NCI-H748 (cell line): Measurements from ENCODE around the gene LRRC8D.
"Not testable (repeated sequence)": the region's sequence is repeated elsewhere in the genome, so short reads cannot be mapped to it uniquely, and the experiment has no call there.

Experiments
- DNase-seq: peaks from one replicate; lab custom pipeline; 2025; ENCODE audit not compliant: unreplicated experiment; lab: John Stamatoyannopoulos, UW

Gene LRRC8D

DNA sequence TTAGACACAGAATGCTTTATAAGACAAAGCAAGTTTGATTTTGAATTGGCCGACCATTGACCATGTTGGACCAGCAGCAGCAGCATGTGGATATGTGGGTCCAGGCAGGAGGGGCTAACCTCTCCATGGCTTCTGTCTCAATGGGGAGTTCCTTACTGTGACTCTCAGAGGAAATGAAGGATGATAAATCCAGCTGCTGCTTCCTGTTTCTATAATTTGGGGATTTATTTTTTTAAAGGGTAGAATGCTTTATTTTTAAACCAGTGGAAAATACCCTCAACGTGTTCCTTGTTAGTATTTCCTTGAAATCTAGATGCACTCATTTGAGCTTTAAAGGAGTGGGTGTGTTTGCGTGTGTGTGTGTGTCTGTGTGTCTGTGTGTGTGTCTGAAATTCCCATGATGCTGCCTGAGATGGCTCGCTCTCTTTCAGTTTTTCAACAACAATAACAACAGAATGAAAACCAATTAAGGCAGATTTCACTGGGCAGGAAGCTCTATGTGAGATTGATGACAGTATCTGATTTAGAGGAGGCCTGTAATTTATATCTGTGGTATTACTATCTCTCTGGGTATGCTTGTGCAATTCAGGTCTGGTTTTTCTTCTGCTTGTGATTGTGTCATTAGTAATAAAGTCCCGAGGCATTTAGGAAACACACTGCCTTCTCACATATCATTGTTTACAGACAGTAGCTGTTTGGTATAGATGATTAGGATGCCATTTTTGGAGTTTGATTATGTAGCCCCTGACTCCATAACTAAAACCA, 88.0 kb downstream of the LRRC8D start:
- peak; percentile 2 for DNase-seq

DNA sequence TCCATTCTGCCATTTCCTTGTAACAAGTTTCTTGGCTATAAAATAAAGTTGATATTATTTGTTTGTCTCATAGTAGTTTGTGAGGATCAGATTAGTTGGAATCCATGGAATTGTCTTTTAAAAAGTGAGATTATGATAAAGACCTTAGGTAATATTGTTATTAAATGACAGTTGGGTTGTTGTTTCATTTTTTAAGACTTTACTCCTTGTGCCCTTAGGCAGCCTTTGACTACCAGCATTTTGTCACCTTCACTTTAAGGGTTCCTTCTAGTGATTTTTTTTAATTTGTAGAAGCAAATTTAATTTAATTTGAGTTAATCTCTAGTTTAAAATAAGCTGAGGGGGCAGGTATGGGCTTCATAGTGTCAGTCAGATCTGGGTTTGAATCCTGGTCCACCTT, 89.4 kb downstream of the LRRC8D start:
- DNase-seq = no peak

DNA sequence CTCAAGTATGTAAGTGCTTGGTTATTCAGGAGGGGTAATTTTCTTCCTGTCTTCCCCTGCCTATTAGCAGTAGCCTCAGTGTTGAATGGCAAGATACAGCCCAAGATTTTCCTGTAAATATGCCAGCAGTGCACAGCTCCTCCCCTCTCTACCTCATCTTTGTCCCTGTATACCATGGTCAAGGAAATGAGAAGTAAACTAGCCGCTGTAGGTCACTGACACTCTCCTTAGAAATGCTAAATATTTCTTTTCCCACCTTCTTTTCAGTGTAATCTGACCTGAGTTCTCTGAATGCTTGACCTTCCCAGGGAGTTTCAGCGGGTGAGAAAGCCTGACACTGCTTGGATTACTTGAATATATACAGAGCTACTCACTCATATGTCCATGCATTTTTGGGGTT, 89.9 kb downstream of the LRRC8D start:
- no peak for DNase-seq

DNA sequence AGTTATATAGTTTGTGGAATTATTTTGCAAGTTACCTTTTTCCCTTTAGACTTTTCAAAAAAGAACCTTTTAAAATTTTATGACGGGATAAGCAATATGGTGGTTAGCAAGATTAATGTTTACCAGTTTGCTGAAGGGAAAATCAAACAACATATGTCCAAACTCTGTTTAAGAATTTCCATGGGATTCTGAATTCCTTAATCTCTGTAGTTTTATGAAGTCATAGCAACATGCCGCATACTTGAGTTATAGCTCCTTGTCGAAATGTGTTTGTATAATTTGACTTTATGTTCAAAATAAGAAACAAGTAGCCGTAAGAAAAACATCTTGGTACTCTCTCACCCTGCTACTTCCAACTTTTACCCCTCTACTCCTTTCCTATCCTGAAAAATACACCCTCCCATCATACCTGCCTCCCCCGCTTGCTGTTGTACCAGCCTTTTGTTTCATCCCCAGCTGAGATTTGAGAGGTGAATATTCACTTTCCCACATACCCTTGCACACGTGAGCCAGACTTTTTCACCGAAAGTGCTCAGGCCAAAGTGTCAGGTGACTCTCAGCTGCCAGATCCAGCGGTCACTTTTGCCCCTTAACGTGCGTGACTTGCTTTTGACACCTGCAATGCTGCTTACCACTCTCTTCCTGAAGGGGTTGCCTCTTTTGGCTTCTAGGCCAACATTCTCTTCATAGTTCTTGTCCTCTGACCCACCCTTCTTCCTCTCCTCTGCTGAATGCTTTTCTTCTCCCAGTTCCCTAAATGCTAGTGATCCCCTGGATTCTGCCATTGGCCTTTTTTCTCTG, 90.6 kb downstream of the LRRC8D start:
- DNase-seq = no peak

DNA sequence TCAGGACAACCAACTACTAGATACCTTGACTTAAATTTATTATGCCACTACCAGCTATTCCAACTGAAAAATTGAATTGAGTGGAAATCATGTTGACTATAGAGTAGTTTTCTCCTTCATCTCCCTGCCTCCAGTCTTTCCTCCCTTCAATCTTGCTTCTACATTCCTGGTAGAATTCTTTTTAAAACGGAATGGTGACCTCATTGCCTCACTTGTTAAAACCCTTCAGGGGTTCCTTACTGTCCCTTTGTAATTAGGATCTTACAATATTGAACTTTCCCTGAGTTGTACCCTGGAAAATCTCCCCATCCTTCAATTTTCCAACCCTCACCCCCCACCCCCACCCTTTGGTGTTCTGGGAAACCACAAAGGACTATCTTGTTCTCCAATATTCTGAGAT, 91.2 kb downstream of the LRRC8D start:
- no peak for DNase-seq

DNA sequence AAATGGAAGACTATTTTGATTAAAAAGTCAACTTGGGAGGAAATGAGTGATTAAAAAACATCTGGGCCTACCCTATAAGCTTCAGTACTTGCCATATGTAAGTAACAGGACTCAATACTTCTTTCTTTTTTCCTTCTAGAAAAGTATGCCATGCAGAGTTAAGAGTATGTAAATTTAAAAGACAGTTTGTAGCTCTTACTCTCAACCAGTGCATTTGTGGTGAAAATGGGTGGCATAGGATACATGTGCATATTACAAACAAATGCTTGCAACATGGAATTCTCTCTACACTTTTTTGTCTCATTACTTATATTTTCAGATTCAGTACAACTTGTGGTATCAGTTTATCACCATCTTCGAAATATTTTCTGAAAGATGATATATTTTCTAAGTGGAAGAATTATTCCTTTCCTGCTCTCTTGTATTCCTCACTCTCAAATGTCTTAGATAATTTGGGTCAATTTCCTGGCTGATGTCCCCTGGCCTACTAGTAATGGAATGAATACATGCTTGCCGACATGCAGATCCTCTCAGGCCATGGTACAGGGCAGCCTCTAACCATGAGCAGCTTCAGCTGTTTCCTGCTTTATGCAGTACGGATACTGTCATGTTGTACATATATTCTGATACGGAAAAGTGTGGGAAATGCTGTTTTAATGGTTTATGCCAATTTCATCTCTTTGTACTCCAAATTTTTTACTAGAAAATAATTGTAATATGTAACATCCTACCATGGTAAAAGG, 92.7 kb downstream of the LRRC8D start:
- no peak for DNase-seq

DNA sequence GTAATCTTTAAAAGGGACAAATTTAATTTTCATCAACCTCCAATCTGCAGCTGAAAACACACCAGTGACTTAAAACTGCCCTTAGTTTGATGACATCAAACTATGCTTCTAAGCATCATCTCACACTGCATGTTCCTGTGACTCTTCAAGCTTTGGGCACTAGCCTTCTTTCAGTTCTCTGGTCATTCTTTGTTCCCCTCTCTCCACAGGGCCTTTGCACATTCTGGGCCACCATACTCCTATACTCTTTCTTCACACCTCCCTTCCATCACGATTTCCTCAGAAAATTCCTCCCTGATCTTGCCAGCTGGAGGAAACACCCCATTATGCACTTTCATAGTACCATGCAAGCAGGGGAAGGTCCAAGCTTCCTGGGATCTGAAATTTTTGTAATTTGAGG, 96.5 kb downstream of the LRRC8D start:
- no peak for DNase-seq

DNA sequence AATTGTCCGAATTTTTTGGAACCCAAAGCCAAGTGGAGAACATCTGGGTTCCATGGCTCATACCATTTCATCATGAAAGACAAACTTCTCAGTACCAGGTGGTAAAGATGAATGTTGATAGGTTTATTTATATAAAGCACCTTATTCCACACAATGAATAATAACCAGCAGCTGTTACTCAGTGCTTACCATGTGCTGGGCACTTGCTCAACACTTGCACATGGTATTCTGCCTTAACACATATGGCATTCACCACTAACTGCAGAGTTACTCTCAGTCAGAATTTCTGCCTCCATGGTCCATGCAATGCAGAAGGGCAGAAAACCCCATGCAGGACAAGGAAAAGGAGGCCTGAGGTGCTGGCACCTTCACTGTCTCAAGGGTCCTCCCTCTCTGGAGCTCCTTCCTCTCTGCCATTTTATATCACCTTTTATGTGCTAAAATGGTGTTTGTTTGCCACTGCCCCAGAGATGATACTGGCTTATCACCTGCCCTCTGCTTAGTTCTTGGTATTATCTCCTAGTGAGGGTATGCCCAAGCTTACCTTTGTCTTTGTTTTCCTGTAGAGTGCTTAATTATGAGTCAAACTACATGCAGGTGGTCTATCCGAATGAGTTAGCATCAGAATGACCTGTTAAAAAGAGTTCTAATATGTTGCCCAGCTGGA, 97.4 kb downstream of the LRRC8D start:
- no peak for DNase-seq

DNA sequence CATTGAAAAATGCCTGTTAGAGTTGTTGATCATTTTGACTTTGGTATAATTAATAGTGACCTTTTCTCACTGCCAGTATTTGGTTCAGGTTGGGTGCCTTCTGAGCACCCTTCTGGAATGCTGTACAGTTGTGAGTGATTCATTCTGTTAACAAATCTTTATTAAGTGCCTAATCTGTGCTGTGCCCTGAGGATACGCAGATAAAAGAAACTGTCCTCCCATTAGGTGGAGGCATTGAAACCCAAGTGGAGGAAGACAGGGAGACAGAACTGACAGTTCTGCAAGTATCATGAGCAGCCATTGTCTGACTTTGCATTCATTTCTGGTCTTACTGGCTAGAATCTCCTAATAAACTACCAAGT, 97.9 kb downstream of the LRRC8D start:
- no peak for DNase-seq

DNA sequence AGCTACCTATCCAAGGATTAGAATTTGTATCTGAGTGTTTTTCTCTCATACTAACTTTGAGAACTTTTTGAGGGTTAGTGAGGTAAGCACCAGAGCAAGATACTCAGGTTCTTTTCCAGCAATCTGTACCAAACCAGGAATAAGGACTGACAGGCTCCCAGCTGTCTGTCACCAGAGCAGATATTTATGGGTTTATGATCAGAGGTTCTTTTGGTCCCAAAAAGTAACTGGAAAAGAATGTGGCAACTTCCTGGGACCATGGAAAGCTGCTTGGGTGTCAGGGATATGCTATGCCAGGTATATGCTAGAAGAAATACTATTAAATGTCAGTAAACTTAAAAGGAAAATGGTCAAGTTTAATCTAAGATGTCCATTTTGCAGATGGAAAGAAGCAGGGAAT, 98.3 kb downstream of the LRRC8D start:
- DNase-seq = no peak

DNA sequence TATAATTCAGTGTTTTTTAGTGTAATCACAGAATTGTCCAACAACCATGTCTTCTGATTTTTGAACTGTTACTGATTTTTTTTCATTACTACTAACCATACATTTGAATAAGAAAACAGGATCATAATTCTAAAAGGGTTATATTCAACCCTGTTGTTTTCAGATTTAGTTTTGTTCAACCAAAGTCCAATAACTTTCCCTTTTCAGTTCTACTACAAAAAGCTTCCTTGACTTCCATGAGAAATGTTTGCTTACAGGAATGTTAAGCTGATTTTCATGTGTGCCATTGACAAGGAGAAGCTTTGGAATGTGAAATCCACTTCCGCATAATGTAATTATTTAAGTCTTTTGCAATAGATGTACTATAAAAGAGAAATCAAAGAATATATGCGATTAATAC, 102.1 kb downstream of the LRRC8D start:
- DNase-seq = no peak

DNA sequence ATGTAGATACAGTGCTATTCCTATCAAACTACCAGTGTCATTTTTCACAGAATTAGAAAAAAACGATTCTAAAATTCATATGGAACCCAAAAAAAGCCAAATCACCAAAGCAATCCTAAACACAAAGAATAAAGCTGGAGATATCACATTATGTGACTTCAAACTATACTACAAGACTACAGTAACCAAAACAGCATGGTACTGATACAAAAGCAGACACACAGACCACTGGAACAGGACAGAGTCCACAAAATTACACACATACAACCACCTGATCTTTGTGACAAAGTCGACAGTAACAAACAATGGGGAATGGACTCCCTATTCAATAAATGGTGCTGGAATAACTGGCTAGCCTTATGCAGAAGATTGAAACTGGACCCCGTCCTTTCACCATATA, 102.7 kb downstream of the LRRC8D start:
- DNase-seq = no peak

DNA sequence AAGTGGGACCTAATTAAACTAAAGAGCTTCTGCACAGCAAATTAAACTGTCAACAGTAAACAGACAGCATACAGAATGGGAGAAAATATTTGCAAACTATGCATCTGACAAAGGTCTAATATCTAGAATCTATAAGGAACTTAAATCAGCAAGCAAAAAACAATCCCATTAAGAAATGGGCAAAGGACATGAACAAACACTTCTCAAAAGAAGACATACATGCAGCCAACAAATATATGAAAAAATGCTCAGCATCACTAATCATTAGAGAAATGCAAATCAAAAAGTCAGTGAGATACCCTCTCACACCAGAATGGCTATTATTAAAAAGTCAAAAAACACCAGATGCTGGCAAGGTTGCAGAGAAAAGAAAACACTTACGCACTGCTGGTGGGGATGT, 103.2 kb downstream of the LRRC8D start:
- not testable (repeated sequence) for DNase-seq

DNA sequence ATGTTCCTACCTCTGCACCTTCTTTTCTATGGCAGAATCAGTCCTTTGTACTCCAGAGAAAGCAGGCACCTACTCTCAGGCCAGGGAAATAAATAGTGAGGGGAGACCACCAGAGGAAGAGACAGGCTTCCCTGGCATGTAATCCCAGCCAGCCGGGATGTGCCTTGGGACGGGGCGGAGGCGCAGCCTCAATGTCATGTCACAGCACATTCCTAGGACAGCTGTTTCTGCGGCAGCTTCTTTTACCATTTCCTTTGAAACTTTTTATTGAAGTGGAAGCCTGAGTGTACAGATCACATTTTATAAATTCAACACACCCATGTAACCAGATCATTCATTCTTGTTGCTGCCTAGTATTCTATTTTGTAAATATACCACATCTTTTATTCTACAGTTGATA, 106.2 kb downstream of the LRRC8D start:
- no peak for DNase-seq

DNA sequence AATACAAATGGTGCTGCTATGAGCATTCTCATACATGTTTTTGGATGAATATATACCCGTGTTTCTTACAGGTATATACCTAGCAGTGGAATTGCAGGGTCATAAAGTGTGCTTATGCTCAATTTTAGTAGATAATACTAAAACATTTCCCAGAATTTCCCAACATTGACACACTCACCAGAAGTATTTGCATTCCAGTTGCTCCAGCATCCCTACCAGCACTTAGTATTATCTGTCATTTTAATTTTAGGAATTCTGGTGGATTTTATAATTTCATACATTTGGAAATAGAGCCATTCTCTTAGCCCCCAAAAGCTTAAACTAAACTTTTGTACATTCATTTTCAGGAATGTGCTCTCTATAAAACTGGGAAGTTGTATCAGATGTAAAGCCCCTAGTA, 106.6 kb downstream of the LRRC8D start:
- no peak for DNase-seq

DNA sequence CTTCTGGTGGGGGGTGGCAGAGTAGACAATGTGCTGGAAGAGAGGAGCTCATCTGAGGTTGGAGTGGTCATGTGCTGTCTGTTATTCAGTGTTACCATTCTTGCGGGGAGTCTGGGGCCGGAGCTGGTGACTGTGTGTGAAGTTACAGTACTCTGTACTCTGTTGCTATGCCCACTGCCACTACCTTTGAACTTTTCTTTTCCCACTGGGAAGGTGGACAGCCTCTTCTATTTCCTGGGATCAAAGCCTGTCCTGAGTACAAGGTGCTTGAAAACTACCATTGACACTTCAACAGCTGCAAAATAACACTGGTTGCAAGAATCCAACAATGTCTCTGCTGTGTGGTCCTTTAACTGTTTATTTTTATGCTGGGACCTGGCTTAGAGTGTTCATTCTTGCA, 107.7 kb downstream of the LRRC8D start:
- DNase-seq = no peak

DNA sequence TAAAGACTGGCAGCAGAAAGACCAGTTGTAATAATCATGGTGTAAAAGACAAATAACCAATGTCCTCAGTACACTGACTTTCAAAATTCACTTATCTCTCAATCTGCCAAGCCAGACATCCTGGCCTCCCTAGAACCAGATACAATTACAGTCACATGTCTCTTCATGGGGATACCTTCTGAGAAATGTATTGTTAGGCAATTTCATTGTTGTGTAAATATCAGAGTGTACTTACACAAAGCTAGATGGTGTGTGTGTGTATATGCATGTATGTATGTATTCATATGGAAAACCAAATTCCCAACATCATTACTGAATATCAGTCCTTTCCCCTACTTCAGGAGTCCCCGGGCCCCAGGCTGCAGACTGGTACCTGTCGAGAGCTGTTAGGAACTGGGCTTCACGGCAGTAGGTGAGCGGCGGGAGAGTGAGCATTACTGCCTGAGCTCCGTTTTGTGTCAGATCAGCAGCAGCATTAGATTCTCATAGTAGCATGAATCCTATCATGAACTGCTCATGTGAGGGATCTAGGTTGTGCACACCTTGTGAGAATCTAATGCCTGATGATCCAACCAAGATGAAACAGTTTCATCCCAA, 108.7 kb downstream of the LRRC8D start:
- DNase-seq = no peak

DNA sequence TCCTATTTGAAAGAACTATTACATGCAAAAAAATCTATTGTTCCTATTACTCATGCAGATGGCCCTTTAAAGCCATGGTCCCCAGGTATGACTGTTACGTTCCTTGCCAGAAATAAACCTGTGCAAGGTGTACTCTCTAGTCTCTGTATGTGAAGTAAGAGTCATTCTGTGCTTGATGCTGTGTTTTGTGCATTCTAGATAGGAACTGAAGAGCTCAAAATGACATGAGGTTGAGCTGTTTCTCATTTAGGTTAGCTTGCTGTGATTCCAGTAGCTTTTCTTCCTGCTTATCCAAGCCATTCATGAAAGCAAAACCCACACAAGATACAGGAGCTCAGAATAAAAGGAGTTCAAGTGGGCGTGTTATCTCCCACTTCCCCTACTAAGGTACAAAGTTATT, 109.7 kb downstream of the LRRC8D start:
- no peak for DNase-seq

DNA sequence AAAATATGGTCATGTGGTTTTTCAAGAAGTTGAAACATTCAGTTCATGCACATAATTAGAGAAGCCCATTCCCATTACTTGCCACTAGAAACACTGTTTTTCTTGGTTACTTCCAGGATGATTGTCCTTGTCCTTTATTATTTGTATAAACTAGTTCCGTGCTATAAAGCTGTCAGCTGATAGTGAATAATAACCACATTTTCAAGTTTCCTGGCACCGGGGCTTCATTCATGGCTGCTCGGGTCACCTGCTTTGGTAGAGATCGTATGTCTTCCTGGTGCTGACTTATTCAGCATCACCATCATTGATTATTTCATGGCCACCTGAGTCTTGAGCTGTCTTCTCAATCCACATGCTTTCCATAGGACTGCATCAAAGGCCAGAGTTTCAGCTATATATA, 111.1 kb downstream of the LRRC8D start:
- no peak for DNase-seq

DNA sequence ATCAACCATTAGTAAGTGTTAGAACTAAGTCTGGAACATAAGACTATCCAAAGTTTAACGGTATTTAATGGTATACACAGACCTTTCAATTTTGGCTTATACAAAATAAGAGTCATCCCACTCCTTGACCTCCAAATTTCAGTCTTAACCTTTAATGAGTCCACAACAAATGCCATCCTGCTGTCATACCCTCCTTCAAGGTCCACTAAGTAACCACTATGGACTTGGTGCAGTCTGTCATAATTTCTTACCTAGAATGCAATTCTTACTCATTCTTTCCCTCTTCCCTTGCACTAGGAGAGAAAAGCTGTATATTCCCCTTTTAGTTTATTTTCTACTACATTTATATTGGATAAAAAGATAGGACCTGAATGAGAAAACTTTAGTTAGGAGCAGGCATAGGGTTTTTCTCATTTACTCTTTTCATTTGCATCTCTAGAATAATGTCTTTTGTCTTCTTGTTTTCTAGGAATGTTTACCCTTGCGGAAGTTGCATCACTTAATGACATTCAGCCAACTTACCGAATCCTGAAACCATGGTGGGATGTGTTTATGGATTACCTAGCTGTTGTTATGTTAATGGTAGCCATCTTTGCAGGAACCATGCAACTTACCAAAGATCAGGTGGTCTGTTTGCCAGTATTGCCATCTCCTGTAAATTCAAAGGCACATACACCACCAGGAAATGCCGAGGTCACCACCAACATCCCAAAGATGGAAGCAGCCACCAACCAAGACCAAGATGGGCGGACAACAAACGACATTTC, 111.9 kb downstream of the LRRC8D start:
- DNase-seq = no peak
